Epithelial cell of prostate (primary cell): ENCODE results near the gene FAM236C.
"Not testable (repeated sequence)": the region's sequence is repeated elsewhere in the genome, so short reads cannot be mapped to it uniquely, and the experiment has no call there.

Experiments used
- DNase-seq: peaks from one replicate; pipeline ENCODE4 v3.0.0-alpha.2; 2011; ENCODE audit warnings: low read depth, low spot score
- H3K27ac ChIP-seq: fragments of 450-650 bp; 2 replicates; pipeline ENCODE4 v1.5.1; 2017; ENCODE audit warnings: mild to moderate bottlenecking

The FAM236C gene

DNA sequence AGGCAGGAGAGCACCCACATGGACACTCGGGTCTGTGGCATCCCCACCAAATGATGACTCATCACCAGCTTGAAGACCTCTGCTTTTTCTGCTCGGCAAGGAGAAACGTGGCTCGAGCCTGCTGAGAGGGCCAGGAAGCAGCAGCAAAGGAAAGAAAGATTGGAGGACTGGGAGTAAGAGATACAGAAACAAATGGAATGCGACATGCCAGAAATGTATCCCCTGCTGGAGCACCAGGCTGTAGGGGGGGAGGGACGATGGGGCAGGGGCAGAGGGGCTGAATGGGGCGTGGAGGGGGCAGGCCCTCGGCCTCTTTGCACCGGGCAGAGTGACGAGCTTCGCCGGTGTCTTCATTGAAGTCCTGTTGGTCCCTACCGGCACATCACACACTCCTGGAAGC lies at the start of gene FAM236C:
FAM236C (plus strand) TSS at position 301 of the 400 bp plus-strand sequence. CDS start 100 bp downstream, outside the sequence.
- H3K27ac ChIP-seq, DNase-seq: not testable (repeated sequence)

GRCh38 chrX:72882898-72883297 lies 29.5 kb upstream of the FAM236C start:
- H3K27ac ChIP-seq, DNase-seq: not testable (repeated sequence)

- H3K27ac ChIP-seq, DNase-seq: not testable (repeated sequence)
Observed at GRCh38 chrX:72889740-72890139, 22.7 kb upstream of the FAM236C start.

DNA sequence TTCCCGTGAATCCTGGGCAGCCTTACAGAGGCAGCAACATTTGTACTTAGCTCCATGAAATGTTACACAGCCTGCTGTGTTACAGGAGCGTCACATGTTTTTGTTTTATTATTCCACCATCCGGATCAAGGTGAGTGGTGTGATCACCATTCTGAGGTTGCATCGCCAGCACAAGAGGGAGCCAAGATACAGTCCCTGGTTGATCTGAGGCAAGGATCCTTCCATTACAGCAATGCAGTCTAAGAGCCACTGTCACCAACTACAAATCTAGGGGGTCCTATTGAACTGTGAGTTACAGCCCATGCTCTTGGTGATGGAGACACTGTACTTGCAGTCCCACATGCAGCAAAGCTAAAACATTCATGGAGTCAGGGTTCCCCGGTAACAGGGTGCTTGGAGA lies 3.7 kb downstream of the FAM236C start:
- not testable (repeated sequence) for H3K27ac ChIP-seq, DNase-seq

GRCh38 chrX:72932283-72932682 lies 19.9 kb downstream of the FAM236C start:
- not testable (repeated sequence) for H3K27ac ChIP-seq, DNase-seq

GRCh38 chrX:72936455-72936854 lies 24.0 kb downstream of the FAM236C start:
- not testable (repeated sequence) for H3K27ac ChIP-seq, DNase-seq

DNA sequence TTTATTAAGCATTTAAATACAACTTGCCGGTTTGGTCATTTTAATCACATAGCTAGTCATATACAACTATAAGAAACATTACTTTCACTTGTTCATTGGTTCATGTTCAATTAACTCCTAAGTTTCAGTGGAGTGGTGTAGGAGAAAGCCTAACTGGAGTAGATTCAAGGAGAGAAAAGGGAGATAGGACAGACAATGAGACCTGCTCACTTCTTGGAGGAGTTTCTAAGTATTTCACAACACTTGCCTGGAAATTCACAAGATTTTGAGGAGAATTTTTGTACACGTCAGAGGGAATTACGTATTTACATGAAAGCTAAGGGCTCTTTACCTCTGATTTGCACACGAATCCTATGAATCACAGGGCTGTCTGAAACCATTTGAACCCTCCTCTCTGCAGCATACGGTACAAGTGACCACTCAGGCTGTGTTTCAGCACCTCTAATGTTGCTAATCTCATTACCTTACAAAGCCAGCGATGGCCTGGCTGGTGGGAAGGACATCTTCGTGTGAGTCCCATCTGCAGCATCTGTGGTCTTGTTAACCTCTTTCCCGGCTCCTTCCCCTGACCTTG lies 24.6 kb downstream of the FAM236C start:
- H3K27ac ChIP-seq, DNase-seq: not testable (repeated sequence)

DNA sequence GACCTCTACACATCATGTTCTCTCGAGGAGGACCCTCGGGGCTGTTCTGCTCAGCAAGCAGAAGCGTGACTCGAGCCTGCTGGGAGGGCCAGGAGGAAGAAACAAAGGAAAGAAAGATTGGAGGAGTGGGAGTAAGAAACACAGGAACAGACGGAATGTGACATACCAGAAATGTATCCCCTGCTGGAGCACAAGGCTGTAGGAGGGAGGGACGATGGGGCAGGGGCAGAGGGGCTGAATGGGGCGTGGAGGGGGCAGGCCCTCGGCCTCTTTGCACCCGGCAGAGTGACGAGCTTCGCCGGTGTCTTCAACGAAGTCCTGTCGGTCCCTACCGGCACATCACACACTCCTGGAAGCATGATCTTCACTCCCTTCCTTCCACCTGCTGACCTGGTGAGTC lies 25.5 kb downstream of the FAM236C start, which contains the start of gene FAM236A:
FAM236A (plus strand) TSS at position 301 of the 400 bp plus-strand sequence; CDS start at position 358, 57 bp downstream.
- H3K27ac ChIP-seq, DNase-seq: not testable (repeated sequence)

DNA sequence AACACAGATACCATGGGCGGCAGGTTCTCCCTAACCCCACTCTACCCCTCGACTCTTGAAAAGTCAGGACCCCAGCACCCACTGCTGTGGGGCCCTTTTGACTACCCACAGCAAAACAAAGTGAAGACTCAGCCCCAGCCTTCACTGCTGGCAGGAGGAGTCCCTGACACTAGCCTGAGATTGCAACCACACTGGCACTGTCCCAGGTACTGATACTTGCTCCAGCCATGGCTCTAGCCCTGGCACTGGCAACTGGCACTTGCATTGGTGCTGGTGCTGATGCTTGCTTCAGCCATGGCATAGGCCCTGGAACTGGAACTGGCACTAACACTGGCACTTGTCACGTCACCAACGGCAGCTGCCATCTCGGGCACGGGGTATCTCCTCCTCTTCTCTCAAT lies 29.9 kb downstream of the FAM236C start:
- not testable (repeated sequence) for H3K27ac ChIP-seq, DNase-seq

DNA sequence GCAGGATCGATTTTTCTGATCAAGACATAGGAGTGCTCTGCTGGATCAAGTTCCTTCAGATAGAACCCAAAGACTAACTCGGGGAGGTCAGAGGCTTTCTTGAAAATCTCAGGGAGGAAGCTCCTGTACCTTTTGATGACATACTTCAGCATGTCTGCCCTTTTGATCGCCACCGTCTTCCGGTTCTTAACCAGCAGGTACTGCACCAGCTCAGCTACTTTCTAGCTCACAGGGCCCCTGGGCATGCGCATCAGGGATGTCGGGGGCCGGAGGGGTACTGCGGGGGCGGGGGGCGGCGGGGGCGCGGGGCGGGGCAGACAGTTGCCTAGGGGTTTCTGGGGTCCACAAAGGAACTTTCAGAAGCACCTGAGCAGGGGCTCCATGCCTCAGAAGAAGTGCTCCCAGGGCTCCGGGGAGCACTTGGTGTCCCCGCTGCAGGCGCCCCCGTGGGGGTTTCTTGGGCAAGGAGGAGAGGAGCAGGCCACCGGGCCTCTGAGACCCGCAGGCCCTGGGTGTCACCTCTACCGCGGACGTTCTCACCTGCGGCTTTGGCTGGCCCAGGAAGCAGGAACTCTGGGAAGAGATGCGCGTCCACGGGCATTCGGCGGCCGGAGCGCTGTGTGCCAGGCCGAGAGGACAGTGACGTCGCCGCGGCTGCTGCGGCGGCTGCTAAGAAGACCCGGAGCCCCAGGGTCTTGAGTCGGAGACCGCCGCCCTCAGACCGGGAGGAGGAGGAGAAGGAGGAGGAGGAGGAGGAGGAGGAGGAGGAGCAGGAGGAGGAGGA lies 30.8 kb downstream of the FAM236C start:
- not testable (repeated sequence) for DNase-seq, H3K27ac ChIP-seq

- DNase-seq = not testable (repeated sequence)
Observed at GRCh38 chrX:72943819-72944169, 31.4 kb downstream of the FAM236C start, which contains the start of gene DMRTC1. Gene DMRTC1, minus strand, starts transcription at chrX:72943837. Its CDS starts 68,143 bp downstream, at chrX:72875694.

DNA sequence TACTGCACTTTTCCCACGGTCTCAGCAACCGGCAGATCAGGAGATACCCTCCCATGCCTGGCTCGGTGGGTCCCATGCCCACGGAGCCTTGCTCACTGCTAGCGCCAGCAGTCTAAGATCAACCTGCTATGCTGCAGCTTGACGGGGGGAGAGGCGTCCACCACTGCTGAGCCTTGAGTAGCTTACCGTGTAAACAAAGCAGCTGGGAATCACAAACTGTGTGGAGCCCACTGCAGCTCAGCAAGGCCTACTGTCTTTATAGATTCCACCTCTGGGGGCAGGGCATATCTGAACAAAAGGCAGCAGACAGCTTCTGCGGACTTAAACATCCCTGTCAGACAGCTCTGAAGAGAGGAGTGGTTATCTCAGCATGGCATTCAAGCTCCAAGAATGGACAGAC lies 47.6 kb downstream of the FAM236C start:
- not testable (repeated sequence) for H3K27ac ChIP-seq, DNase-seq

More at GRCh38 chrX:72943819-72944169, 31.4 kb downstream of the FAM236C start, which contains the start of gene DMRTC1:
- H3K27ac ChIP-seq = not testable (repeated sequence)
